Stimulated activated CD4-positive, alpha-beta T cell treated with anti-CD3 and anti-CD28 coated beads, Interleukin-1b, Interleukin-23, amount 100 ng/mL, for 4 hours (primary cell): ENCODE data around the gene COL1A1.

Experiments
- DNase-seq, 2 donors: peaks; one replicate each; pipeline ENCODE4 v3.0.0-alpha.2; 2020; ENCODE audit warnings: low read depth in 2 of 2

COL1A1 gene

DNA sequence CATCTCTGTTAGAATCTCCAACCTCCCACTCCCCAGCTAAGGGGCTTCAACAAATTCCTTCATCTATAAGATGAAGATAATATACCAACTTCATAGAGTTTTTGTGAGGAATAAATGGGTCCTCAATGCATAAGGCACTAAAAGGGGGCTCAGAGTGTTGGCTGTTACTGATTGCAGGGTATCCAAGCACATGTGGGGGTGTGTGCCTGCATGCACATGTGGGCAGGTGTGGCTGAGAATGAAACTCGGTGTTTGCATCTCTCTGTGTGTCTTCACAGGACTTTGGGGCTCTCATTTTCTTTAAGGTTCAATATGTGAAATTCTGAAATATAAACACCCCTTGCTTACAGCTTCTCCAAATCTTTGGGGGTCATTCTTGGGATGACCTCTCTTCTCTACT is 46.8 kb downstream of the COL1A1 start:
- no peak for DNase-seq

DNA sequence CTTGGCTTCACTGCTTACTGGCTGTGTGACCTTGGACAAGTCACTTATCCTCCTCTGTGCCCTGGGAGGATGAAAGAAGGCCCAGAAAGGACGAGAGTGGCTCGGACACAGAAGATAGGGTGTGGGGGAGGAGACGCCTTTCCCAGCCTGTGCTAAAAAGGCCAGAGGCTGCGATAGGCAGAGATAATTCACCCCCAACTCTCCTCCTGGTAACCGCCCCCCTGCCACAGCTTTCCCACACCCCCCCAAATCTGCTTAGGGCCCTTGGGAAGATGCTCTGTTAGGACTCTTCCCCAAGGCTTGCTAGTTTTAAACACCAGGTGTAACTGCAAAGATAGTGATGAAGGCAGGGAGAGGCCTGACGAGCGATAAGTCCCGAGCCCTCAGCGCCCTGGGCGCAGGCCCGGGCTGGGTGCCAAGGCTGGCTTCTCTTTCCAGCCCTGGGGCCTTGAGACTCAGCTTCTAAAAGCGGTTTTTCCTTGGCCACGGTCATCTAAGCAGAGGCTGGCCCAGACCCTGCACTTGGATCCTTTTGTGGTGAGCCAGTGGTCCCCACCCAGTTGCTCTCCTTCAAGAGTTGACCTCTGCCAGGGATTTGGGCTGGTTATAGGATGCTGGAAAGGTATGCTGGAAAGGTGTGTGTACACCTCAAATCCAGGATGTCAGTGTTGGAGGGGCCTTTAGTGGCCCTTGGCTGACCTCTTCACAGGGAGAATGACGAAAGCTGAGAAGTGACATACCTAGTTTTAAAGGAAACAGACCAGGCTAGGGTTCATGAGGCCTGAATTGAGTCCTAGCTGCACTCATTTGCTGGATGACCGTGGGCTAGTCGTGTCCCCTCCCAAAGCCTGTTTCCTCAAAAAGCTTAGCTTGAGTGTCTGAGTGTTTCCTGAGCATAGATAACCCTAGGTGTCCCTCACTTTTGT is 47.5 kb downstream of the COL1A1 start:
- DNase-seq: no peak

DNA sequence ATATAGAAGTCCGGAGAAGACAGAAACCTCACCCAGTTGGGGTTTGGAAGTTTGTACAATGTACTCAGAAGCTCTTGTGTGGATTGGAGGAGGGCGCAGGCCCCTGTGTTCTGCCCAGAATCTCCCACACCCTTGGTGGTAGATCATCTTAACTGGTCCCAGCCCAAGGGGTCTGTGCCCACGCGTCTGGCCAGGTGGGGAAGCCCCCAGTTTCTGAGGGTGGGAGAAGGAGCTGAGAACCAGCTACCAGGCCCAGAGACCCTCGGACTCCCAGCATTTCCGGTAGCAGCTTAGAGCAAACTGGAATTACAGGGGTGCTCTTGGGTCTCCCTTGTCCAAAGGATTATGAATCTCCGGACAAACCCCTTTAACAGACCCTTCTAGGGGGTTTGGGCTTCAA is 48.7 kb downstream of the COL1A1 start:
- no peak for DNase-seq

DNA sequence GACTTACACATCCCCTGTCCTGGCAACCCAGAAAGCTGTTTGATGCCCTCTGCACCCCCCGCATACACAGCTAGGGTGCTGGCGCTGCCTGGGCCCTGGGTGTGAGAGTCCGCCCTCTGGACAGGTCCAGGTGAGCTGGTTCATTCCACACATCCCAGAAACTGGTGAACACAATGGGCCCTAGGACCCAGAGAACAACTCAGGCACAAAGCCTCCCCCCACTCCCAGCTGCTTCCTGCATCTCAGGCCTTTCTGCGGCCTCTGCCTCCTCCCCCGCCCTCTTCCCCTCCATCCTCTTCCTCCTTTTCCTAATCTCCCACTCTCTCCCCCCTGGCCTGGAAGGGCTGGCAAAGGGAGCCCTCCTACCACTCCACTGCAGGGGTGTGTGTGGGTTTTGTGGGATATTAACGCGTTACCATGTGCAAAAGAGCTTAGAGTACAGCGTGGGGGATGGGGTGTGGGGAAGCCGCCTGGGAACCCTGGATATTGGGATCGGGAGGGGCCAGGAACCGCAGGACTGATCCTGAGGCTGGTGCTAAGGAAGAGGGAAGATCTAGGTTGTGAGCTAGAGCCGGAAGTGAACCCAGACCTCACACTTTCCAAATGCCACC is 49.4 kb downstream of the COL1A1 start:
- DNase-seq: no peak

DNA sequence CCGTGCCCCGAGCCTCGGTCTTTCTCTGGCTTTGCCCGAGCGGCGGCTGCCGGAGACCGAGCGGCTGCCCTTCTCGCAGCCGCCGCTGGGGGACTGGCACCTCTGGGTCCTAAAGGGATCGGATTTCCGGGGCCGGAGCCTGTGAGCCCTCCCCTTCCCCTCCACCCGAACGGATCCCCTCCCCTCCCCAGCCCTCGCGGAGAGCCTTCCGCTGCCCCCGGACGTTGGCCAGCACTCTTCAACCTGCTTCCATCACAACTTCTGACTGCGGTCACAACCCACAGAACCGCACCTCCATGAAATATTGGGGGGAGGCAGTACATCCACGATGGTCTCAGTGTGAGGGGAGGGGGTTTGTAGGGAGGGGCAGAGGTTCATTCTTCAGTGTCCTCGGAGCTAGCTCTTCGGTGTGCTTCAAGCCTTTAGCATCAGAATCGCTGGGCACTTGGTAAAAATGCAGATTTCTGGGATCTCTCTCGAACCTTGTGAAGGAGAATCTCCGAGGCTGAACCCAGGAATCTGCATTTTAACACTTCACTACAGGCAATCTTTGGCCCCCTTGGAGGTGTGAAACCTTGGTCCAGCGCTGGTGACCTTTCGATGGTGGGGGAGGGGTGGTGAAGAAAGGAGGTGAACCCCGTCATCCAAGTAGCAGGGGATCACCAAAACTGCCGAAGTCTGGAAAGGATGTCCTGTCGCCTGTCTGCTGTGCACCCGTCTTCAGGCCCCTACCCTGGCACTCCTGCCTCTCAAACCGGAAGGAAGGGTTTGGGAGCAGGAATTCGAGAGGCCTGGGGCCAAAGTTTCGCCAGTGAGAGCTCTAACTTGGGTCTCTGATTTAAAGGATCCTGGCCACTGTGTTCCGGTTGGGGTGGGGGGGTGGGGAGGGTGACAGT is 50.1 kb downstream of the COL1A1 start:
- peak; percentile 76 to 83 for DNase-seq

DNA sequence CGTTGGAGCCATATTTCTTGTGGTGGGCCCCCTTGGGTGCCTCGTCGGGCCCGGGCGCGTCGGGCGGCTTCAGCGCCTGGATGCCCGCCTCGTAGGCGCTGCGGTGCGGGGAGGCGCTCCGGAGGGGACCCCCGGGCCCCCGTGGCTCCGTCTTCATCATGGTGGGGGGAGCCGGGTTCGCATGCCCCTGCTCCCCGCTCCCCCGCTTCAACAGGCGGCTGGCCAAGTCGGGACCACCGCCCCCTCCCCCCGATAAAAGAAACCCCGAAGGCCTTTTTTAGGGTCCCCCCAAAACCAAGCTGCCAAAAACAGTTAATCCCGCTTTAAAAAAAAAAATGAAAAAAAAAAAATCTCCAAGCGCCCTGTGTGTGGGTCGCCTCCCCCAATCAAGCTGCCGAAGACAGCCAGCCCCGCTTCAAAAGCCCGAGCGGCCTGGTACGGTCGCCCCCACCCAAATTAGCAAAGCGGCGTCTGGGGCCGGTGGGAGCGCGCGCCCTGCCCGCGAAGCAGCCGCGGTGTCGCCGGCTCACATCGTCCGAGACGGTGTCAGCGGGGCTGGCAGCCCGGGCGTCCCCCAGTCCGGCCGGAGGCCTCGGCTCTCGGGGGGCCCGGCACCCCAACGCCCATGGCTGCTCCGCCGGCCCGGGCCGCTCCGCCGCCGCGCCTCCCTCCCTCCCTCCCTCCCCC is 50.9 kb downstream of the COL1A1 start, which contains the start of gene PPP1R9B:
PPP1R9B (minus strand) TSS at position 324 of the 687 bp plus-strand sequence; CDS start at position 160, 164 bp downstream.
- no peak for DNase-seq

DNA sequence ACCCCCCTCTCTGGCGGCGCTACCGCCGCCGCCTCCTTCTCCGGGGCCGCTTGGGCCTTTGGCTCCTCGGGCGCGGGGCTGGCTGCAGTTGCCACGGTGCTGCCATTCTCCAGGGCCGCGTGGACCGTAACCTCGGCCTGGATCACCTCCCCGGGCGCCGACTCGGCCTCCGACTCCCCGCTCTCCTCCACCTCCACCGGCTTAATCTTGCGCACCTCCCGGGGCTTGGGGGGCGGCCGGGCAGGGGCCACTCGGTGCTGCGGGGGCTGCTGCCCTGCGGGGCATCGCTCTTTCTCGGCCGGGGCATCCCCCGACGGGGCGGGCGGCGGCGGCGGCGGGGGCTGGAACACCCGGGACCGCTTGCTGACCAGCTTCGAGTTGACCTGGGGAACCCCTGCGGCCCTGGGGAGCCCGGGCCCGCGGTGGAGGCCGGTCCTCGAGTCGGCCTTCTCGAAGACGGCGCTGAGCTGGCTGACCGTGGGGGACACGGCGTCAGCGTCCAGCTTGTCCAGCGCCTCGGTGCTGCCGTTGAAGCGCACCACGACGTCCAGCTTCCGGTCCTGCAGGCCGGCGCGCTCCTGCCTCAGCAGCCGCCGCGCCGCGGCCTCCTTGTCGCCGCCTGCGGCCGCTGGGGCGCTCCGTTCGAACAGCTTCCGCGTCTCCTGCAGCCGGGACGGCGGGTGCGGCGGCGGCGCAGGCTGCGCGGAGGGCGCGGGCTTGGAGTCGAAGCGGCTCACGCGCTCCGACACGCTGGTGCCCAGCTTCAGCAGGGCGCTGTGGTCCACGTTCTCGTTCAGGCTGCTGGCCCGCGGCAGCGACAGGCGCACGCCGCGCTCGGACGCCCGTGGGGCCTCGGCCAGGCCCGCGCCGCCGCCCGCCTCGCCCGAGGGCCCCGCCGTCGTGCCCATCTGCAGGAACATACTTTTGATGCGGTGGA is 51.7 kb downstream of the COL1A1 start:
- DNase-seq: peak in 1 of 2 donors; percentile 40

DNA sequence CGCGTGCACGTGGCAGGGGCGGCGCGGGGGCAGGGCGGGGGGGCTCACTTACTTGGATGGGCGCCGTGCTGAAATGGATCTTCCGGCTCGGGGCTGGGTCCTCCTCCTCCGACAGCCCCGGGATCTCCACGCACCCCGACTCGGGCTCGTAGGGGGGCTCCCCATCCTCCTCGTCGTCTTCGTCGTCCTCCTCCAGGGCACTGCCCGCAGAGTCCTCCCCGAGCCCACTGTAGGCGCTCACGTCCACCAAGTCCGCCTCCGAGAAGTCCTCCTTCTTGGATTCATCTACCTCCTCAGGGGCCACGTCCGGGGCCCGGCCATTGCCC is 52.4 kb downstream of the COL1A1 start:
- no peak for DNase-seq

DNA sequence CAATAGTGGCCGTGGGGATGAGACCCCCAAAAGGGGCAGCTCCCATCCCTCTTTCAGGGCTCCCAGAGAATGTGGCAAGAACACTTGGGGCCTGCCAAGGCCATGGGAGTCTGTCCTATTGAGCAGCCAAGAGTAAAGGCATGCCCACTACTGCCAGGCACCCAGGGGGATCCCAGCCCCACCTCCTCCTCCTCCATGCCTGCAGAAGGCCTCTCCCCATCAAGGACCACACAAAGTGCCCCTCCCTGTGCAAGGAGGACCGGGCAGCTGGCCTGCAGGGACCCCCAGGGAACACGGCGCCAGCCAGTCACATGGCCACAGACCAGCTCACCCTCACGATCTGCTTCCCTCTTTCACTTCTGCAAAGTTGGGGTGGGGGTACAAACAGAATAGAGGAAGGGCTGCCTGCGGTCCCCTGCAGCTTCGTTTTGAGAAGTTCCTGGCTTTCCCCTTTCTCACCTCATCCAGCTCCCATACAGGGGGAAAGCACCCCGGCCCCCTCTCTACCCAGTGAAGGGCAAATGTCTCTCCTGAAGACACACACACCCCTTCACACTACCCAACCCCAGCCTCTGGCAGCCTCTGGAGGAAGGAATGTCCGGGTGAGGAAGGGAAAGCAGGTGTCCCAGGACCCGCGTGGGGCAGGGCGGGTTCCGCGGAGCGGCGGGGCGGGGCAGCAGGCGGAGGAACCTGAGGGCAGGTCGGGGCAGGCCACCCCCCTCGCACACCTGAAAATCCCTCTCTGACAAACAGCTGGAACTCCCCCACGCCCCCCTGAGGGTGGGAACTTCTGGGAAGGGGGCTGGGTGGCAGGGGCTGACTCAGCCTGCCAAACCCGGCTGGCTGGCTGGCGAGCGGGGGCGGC is 53.0 kb downstream of the COL1A1 start:
- DNase-seq: peak; percentile 80 to 83

DNA sequence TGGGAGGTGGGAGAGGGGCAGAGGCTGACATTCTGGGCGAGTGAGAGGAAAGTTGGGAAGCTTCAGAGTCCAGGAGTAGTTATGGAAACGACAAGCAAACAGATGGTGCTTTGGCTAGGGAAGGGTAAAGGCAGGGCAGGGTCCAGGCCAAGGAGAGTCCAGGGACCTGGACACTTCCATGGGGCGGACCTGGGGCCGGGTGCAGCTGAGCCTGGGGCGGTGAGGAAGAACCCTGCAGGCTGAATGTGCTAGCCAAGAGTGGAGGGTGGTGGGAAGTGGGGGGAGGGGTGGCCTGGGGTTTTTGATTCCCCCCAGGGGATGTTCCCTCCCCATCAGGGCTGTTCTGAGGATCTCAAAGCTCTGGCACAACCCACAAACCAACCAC is 53.6 kb downstream of the COL1A1 start:
- DNase-seq: no peak

DNA sequence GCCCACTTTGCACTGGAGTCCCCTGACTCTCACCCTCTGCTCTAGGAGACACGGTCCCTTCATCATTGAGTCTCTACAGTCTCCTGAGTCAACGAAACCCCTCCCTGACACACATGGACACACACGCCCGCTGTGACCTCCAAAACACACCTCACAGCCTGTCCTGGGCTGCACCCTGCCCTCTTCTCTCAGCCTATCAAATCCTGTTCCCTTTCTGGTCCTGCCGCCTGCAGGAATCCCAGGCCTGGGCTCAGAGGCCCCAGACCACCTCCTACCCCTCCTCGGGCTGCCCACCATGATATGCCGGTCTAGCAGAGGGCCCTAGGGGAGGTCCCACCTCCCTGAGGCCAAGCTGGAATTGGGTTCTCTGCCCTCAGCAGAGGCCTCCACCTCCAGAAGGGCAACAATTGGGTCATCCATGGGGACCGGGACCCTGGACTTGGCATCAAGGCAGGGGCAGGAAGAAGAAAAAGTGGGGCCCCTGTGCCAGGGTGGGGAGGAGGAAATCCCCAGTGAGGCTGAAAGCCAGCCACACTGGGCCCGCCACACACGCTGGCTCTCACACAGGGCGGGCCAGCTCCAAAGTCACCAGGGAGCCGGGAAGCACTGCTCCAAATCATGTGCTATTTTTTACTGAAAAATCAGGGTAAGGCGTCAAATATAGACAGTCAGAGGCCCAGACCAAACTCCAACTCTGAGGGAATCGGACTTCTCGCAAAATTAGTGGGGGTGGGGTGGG is 54.3 kb downstream of the COL1A1 start:
- DNase-seq: no peak

DNA sequence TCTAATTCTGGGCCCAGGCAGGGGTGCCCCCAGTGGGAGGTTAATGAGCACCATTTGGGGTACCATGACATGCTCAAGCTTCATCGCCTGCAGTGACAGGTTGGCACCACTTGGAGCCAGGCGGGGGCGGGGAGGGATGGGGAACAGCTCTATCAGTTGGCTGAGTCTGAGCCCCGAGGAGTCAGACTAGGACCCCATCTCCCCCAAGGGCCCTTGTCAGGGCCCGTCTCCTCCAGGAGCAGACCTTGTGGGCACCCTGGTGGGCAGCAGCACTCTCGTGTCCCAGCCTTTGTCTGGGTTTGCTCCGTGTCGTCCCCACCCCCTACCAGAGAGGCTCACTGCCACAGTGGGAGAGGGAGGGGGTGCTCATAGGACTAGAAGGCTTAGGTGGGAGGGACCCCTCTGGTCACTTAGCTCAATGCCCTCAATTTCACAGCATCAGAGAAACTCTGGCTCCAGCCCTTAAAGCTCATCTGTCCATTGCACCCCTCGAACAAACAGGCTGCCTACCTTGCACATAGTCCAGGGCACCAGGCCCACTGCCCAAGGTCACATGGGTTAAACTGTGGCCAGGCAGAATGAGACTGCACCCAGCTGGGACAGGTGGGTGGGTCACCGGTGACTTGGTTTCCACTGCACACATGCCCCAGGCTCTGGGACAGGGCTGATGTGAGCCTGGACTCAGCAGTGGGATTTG is 55.1 kb downstream of the COL1A1 start:
- no peak for DNase-seq

DNA sequence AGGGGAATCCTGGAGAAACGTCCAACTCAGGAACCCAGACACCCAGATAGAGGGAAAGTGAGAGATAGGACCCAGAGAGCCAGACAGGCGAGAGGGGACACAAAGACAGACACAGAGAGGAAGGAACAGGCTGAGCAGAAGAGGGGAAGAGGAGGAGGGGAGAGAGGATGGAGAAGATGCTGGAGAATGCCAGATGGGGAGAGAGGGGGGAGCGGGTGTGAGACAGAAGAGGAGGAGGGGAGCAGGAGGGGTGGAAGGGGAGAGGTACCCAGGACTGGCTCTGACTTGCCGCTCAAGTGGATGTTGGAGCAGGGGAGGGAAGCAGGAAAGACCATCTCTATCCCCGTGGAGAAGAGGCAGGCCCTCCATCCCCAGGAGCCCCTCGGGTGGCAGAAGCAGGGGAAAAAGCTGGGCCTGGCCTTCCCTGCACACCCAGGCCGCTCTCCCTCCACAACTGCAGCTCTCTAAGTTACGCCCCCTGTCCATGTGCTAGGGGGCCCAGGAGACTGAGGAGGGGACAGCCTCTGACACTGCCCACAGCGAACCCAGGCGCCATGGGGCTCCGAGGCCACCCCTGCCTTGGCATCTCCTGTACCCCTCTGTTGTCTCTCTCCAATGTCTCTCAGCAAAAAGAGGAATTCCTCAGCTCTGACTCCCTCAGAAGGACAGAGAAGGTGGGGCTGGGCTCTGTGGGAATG is 55.8 kb downstream of the COL1A1 start:
- no peak for DNase-seq

DNA sequence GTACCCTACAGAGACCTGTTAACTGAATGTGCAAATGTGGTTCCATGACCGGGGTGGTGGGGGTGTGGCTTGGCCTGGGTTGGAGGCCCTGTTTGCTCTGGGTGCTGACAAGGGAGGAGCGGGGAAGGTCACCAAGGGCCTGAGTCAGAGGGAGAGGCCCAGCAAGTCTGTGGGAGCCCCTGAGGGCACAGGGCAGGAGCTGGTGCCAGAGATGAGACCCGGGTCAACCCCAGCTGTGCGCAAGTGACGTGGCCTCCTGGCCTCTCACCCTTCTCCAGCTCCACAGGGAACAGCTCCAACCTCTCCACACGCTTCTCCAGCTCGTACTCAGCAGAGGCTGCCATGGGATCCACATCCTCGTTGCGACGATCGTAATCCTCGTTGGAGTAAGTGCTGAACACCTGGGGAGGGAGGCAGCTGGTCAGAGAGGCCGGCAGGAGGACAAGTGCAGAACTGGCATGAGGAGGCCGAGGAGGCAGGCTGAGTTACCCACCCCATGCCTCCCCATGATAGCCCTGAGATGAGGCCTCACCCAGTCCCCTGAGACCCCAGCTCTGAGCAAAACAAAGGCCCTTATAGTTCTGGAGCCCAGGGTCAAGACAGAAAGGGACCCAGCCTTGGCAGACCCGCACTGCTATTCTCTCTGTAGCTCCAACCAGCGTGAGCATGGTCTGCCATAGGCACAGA is 56.4 kb downstream of the COL1A1 start:
- DNase-seq: no peak

DNA sequence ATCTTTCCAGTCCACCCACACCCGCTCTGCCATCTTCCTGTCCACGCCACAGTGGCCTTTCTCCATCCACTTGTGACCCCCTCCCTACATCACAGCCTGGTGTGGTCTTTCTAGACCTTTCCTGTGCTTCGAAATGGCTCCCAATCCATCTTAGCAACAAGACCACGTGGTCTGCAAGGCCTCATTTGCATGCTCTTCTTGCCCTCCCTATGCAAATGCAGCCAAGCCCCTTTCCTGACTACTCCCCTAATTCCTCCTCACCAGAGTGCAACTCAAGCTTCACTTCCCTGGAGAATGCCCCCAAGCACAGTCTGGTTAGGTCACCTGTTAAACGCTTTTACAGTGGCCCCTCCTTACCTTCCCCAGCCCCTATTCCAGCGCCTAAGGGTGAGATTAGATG is 57.1 kb downstream of the COL1A1 start:
- DNase-seq: no peak

DNA sequence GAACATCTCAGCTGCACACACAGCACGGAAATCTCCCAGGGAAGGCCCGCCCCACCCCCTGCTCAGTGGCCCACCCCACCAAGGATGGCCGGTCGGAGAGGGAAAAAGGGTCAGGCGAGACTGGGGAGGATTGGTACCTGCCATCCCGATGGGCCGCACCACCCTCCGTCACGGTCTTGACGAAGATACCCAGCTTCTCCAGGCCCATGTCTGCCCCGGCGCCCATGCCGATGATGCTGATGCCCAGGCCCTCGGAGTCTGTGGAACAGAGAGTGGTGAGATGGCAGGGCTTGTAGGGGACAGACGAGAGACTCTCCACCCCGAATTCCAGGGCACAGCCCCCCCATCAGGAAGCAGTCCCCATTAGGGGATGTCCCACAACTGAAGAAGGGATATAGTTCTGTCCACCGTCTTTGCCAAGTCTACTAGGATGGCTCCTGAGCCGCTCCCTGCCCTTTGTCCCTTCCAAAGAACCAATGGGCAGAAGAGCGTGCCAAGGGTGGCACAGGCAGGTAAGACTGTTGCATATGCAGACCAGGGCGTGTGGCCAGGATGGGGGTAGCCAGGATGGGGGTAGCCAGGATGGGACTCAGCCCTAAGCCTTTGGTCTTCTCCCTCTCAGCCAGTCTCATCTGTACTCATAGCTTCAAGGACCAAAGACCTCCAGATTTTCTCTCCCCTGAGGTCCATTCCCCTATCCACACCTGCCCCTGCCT is 57.8 kb downstream of the COL1A1 start:
- DNase-seq: no peak
